ENCODE measurements around the gene CSF1.

GRCh38 chr1:109944541-109944940, 33.9 kb downstream of the CSF1 start:
- TF ChIP-seq CTCF (conservative IDR thresholded peaks at IDR 0.05; ENCODE audit: low read depth in 2 of 2): no peak
- TF ChIP-seq EZH2 (IDR thresholded peaks at IDR 0.05; ENCODE audit: low read depth, unreplicated experiment): no peak
- no peak for TF ChIP-seq POLR2AphosphoS5 (IDR thresholded peaks at IDR 0.05; ENCODE audit: low read depth)
- no peak for TF ChIP-seq REST (IDR thresholded peaks at IDR 0.05; ENCODE audit: unreplicated experiment)

All from GM23338 (cell line).